GM19395 (cell line): ENCODE data around the gene MPHOSPH10.
"Not testable (repeated sequence)": the region's sequence is repeated elsewhere in the genome, so short reads cannot be mapped to it uniquely, and the experiment has no call there.

Experiments
- ATAC-seq: cut with Tn5 transposase; IDR thresholded peaks from one replicate; pipeline ENCODE4 v1.9.1; 2021; ENCODE audit warnings: mild to moderate bottlenecking, moderate library complexity; ENCODE audit not compliant: unreplicated experiment

The MPHOSPH10 gene

GRCh38 chr2:71121479-71121878 is 9.0 kb upstream of the MPHOSPH10 start:
- no peak for ATAC-seq

GRCh38 chr2:71122387-71123298 is 7.8 kb upstream of the MPHOSPH10 start:
- no peak for ATAC-seq

GRCh38 chr2:71125506-71126294 is 4.7 kb upstream of the MPHOSPH10 start:
- ATAC-seq: no peak

- ATAC-seq: no peak
Measured at GRCh38 chr2:71126957-71127356, 3.5 kb upstream of the MPHOSPH10 start.

- peak; percentile 17 for ATAC-seq
Measured at GRCh38 chr2:71129114-71129901, 1.1 kb upstream of the MPHOSPH10 start.

GRCh38 chr2:71129902-71130151 is 607 bp upstream of the MPHOSPH10 start:
- ATAC-seq: peak; percentile 48

GRCh38 chr2:71130905-71131244 is 441 bp downstream of the MPHOSPH10 start:
- peak; percentile 34 for ATAC-seq

- not testable (repeated sequence) for ATAC-seq
Measured at GRCh38 chr2:71131387-71132166, 1.1 kb downstream of the MPHOSPH10 start.

GRCh38 chr2:71133603-71134002 is 3.2 kb downstream of the MPHOSPH10 start:
- no peak for ATAC-seq

GRCh38 chr2:71136174-71136573 is 5.7 kb downstream of the MPHOSPH10 start:
- no peak for ATAC-seq

GRCh38 chr2:71143782-71144181 is 13.3 kb downstream of the MPHOSPH10 start:
- ATAC-seq: no peak

- ATAC-seq: no peak
Measured at GRCh38 chr2:71148506-71149063, 18.2 kb downstream of the MPHOSPH10 start.

GRCh38 chr2:71150082-71150816 is 19.8 kb downstream of the MPHOSPH10 start:
- no peak for ATAC-seq

- no peak for ATAC-seq
Measured at GRCh38 chr2:71151620-71152019, 21.2 kb downstream of the MPHOSPH10 start.

- no peak for ATAC-seq
Measured at GRCh38 chr2:71153585-71154224, 23.3 kb downstream of the MPHOSPH10 start.

GRCh38 chr2:71154279-71154678 is 23.8 kb downstream of the MPHOSPH10 start:
- no peak for ATAC-seq

- peak; percentile 78 for ATAC-seq
Measured at GRCh38 chr2:71154798-71155197, 24.4 kb downstream of the MPHOSPH10 start.

GRCh38 chr2:71155846-71156245 is 25.4 kb downstream of the MPHOSPH10 start:
- no peak for ATAC-seq

- no peak for ATAC-seq
Measured at GRCh38 chr2:71156573-71156972, 26.1 kb downstream of the MPHOSPH10 start.
